HG03139 (cell line): ENCODE results near the gene HOXD8.

Experiments
- ATAC-seq: cut with Tn5 transposase; IDR thresholded peaks from one replicate; pipeline ENCODE4 v1.9.1; 2021; ENCODE audit not compliant: unreplicated experiment

The HOXD8 gene

DNA sequence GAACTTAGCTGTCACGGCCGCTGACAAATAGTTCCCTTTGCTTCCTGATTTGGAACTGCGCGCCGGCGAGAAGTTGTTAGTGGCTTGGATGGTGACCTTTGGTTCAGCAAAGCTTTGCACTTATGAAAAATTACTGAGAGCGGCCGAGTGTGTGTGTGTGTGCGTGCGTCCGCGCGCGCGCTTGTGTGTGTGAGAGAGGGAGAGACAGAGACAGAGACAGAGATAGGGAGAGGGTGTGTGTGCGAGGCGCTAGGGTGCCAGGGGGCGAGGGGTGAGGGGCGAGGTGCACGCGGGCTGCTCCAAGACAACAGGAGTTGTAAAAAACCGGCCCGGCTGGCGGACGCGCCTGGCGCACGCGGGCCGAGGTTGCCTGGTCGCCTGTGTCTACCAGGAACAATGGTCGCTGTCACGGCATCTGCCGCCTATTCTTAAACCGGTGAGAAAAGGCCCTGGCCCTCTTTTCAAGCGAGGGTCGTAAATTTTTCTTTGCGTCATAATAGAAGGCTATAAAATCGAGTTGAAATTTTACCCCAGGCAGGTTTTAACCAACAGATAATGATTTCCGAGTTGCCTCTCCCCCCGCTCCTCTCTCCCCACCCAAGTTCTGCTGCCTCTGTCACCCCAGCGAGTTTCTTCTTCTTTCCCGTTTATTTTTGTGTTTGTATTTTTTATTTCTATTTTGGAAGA is 28.1 kb downstream of the HOXD8 start:
- ATAC-seq, result no peak

DNA sequence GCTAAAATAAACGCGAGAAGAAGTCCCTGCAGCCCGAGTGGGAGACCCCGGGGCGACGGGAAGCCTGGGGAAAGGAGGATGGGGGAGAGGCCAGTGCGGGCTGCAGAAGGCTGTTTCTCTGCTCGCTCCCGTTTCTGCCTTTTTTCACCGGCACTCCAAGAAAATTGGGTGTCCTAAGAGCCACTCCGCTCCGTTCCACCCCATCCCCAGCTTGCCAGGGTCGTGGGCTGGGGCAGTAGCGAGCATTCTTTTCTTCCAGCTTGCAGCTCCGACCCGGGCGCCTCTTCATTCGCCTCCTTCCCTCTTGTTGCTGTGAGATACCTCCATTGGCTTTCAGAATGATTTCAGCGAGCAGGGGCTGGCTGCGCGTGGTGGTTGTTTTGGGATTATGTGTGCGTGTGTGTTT is 28.7 kb downstream of the HOXD8 start:
- ATAC-seq, result no peak

DNA sequence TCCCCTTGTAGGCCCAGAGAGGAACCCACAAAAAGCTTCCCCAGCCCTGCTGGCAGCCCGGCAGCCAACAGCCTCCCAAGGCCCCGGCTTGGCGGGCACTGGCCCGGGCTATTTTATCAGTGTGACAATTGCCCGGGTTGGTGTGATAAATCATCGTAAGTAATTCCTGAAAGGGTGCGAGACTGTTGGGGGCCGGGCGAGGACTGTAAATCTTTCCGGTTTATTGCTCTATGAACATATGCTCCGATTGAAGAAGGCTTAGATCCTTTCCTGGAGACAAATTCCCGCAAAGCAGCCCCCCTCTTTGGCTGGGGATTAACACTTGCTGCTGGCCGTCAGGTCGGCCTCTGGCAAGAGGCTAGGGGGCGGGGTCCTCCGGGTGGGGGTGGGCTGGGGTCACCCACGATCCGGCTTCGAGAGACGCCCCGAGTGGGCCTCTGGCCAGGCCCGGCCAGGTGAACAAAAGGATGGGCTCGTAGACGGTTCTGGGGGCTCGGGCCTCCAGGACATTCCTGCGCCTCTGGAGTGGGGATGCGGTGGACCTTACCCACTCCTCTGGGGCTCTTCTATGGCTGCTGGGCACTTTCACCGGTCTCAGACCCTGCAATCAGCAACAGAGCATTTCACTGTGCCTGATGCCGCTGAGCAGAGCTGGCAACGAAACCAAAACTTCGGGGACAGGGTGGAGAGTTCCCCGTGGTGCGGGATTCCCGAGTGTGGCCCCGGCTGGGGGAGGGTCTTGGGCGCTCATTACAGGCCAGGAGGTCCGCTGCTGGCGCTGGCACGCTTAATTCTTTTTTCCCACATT is 29.6 kb downstream of the HOXD8 start:
- no peak for ATAC-seq

DNA sequence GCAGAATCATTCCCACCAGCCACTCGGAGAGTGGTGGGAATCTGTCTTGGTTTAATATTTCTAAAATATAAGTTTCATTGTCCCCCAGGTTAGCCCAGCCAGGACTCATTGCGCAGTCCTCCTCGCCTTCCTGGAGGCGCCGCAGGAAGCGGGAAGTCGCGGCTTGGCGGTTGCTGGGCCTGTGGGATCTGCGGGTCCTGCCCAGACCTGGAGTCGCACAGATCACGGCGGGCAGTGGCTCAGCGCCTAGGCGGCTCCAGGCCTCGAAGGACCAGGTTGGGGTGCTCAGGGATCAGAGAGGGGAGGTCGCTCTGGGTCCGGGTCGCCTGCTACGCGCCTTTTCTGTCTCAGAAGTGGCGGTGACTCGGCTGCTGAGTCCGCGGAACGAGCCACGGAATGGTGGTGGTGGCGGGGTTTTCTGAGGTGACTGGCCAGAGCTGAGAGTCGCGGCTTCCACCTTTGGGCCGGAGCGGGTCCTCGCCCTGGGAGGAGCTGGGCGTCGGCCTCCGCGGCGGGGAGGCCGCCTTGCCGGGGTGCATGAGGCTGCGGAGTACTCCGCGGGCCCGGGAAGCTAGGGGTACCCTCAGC is 30.3 kb downstream of the HOXD8 start:
- no peak for ATAC-seq

DNA sequence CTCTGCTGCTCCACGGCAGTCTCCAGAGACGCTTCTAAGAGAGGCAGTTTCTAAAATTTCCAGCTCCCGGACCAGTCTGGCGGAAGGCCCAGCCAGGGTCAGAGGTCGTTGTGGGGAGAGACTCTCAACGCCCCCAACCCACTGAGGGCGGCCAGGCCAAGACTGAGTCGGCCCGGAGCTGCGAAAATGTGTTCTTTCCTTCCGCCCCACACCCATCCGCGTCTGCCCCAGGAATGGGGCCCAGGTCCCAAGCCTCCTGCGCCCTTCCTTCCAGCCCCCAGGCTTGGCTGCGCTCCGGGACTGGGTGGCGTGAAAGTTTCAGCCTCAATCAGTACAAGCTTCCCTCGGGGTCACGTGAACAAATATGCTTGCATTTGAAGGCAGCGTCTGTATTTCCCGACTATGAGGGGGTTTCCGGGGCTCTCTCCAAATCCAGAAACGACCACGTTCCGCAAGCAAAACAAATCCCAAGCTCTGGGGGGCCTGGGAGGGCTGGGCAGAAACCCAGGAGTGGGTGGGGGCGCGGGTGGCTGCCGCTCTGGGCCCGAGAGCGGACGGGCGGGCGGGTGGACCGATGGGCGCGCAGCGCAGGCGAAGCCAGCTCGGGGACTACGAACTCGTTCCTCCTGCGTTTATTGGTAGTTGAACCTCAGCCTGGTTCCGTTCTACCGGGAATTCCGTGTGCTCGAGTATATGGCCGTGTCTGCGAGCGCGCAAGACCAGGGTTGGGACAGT is 30.9 kb downstream of the HOXD8 start:
- ATAC-seq, result no peak

DNA sequence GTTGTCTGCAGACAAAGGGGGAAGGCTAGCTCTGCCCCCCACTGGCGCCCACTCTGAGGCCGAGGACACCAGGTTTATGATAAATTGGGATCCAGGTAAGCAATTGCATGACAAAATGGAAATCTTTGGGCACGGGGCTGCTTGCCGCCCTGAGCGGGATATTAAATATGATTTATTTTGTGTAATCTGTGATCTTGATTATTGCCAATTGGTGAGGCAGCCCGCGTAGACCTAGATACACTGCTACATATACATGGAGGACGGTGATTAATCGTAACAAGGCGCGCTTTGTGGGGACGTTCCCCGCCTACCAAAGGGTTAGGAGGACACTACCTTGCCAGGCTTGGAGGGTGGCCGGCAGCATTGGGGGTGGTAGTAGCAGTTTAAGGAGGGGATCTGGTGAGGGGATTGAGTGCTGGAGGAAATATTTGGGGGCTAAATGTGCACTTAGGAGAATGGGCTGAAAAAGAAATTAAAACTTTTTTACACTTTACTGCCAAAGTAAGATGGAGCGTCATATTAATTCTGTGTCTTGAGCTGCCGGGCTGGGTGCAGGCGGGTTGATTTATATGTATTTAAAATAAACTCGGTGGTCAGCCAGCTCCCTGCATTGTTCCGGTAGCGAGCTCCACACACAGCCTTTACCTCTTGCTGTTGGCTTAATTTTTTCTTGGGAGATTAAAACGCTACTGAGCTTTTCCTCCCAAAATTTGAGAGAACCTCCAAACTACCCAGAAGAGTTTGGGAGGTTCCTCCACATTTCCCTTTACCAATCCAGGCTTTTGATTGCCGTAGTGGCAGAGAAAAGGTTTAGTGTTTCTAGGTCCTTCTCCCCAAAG is 31.7 kb downstream of the HOXD8 start:
- no peak for ATAC-seq

DNA sequence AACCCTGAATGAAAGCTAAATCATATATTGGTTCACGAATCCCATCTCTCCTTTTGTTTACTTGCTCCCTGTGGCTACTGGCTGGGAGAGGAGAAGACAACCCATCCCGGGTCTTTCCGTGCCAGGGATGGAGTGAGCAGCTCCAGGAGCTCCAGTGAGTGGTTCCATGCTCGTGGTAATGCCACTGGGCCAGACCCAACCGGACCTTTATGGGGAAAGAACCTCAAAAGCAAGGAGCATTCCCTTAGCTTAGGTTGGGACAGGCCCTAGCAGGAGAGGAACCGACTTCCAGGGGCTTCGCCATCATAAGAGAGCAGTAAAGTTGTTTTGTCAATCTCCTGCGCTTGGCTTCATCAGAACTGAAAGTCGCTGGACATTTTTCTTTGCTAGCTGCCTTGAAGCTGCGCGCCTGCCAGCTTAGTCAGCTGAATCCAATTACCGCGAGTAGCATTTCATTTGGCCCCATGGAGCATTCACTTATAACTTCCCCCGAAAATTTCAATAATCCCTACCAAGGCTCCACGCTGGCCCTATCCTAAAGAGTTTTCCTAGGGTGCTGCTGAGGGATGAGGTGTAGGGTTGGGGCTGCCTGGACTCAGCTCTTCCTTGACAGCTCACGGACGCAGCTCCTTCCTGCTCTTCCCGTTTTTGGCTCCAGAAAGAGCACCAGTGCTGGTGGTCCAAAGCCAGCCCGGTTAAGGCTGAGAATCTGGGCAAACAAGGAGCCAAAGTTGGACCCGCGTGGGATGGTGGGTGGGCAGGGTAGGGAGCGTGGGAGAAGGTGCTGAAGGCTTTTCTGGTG is 32.5 kb downstream of the HOXD8 start:
- ATAC-seq, result no peak

DNA sequence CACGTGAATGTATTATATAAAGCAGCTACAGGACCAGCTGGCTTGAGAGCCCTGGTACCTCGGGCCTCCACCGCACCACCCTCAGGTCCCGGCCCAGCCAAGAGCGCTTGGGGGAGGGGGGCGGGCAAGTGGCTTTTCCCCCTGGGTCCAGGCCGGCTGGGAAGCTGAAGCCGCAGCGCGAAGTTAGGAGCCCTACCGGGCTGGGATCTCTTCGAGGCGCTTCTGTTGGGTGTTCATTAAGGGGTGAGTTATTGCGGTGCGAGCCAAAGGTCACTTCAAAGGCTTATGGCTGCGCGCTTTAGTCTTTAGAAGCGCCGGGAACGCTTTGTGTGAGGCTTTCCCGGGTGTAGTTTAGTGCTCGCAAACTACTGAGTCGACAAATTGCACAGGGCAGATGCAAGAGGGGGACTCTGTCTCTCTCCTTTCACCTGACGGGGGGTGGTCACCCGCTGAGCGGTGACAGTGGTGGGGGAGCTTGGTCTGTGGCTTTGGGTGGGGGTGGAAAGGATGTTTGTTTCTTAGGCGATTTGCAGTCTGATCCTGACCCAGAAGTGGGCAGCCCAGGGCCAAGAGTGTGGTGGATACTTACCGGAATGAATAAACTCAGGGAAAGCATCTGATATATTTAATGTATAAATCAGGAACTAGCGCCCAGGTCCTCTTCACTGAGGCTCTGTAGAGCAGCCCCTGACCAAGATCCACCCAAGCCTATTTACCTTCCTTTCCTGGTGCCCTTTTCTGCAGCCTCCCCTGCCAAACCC is 33.6 kb downstream of the HOXD8 start:
- ATAC-seq, result no peak

DNA sequence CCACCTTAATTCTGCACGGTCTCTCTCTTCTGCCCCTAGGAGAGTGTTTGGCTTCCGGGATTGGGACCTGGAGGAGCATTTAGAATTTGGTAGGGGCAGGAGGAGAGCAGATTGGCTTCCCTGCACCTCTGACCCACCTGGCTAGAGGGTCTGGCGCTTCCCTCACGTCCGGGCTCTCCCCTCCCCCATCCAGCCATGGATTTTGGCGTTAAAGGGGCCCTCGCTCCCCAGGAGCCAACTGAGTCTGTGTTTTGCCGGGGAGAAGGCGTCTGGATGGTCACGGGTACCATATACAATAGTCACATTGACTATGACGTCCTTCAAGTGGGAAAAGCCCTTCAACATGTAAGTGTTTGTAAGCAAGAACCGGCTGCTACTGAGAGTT is 34.2 kb downstream of the HOXD8 start:
- no peak for ATAC-seq

DNA sequence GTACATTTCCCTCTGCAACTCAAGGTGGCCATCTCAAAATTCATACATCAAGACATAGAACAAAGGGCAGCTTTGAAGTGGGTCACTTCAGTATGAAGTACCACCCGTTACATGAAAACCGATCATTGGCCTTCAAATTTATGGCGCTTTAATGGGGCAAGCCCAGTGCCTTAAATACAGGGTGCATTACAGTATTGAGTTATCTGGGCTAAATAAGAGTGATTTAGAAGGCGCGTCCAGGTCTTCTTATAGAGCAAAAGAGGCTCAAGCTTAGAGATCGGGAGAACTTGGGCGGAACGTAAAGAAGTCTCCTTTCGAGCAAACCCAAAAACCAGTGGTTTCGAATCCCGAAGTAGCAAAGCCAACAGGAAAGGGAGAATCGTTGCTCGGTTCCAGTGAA is 34.7 kb downstream of the HOXD8 start:
- ATAC-seq, result no peak

DNA sequence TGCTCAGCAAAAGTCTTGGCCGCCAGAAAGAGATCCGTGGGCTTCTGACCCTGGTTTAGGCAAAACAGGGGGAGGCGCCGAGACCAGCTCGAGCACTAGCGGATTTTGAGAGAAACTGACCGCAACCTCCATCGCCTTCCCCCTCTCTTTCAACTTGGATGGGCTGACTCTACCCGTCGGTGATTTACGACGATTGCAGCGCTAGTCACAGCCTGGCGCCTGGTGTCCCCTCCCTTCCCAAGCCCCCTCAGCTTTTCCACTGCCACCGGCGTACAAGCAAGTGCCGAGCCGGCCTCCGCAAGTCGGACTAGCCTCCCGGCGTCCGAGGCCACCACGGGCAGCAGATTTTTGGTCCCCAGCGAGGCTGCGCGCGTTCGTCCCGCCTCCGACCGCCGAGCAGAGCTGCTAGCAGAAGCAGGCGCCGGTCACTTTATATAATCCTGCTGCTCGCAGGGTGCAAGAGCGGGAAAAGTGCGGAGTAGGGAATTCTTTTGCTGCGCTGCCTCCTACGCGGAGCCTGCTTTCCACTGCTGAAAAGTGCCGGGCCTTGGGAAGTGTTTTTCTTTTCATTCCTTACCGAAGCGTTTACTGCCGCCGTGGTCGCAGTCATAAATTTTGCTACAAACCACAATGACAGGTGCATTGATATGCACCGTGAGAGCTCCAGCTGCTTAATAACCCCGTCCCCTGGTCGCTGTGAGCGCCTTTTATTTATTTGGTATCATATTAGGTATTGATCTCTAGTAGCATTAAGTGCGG is 35.3 kb downstream of the HOXD8 start:
- ATAC-seq, result no peak

DNA sequence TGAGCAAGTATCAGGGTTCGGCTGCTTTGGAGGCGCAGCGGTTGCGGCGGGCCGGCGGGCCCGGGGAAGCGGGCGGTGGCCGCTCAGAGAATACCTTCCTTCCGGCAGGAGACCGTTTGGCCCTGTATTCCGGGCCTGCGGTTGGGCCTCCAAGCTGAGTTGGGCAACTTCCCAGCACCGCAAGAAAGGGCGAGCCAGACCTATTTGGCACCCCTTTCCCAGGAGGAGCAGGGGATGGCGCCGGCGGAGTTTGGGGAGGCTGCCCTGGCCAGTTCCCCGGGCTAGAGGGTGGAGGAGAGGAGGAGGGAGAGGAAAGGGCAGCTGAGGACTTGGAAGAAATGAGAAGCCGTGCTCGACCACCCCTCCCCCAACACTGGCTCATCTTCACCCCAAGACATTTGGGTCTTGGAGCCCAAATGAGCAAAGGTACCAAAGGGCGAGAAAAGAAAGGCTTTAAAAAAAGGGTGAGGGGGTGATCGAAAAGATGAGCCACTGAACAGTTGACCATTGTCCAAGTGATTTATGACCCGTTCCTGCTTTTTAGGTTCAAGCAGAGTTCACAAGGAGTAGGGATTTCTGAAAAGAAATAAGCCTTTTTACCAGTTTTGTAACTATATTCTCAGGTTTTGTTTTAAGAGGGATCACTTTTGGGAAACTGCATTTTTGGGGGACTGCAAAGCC is 36.0 kb downstream of the HOXD8 start:
- no peak for ATAC-seq

DNA sequence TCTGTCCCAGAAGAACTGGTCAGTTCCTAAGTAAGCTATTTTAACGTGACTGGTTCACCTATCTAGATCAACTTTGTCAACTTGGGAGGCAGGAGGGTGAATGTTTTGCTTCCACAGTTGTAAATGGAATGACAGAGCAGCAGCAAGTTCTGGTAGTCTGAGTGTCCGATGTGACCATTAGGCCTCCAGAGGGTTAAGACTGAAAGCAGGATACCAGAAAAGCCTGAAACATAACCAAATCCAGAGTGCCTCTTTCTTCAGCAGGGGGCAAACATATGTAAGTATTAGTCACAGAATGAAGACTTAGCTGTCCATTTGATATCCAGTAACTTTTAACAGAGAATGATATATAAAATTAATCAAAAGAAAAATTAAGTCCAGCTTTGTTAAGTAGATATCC is 36.8 kb downstream of the HOXD8 start:
- no peak for ATAC-seq

DNA sequence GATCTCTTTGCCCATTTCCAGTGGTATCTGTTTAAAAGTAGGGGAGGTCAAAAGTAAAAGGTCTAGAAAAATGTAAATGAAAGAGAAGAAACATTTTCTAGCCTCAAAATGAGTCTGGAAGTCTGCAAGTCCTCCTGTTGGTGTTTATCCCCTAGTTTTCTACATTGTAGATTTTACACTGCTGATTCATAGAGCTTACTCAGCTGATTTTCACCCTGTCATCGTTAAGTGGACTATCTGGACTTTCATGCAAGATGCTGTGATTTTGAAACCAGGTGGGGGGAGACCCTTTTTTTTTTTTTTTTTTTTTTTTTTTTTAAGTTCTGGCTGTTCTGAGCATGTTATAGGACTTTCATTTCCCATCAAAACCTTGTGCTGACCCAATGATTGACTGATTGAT is 37.9 kb downstream of the HOXD8 start:
- no peak for ATAC-seq

DNA sequence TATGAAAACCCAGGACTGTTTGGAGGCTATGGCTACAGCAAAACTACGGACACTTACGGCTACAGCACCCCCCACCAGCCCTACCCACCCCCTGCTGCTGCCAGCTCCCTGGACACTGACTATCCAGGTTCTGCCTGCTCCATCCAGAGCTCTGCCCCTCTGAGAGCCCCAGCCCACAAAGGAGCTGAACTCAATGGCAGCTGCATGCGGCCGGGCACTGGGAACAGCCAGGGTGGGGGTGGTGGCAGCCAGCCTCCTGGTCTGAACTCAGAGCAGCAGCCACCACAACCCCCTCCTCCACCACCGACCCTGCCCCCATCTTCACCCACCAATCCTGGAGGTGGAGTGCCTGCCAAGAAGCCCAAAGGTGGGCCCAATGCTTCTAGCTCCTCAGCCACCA is 39.7 kb downstream of the HOXD8 start:
- ATAC-seq, result no peak

DNA sequence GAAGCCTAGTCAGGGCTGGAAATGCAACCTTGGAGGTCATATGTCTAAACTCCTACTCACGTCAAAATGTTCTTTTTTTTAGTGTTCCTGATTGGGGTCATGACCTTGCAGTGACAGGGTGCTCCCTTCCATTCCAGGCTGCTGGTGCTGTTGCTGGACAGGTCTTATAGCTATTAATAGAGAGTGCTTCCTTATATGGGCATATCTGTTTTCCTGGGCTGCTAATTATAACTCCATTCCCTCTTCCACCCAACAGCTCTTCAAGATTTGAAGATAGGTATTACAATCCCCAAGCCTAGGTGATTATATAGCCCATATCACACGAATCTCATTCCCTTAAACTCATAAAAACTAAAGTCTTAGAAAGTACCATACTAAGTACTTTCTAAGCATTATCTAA is 40.2 kb downstream of the HOXD8 start:
- no peak for ATAC-seq

DNA sequence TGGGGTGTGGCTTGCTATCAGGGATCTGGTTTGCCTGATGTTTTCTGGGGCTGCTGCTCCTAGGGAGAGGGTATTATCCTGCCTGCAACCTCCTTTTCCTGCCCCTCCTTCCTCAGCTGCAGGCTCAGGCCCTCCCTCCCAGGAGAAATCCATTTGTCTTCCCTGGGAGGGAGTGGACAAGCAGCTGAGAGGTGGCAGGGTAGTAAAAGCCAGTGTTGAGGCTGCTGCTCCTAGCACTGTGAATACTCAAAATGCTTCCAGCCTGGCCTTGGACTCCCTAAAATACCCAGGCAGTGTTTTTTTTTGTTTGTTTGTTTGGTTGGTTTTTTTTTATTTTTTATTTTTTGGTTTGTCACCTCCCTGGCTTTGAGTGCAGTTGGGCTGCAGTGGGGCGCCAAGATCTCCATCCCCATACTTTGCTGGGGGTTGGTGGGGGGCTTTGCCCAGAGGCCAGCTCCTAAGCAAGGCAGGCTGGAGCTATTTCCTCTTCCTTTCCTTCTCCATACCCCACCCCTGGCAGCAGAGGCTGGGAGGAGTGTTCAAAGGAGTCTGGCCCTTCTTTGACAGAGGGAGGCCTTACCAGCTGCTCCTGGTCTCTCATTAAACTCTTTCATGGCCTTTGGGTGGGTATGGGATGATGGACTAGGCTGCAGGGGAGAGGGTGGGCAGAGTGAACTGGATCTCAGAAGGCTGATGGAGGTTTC is 41.2 kb downstream of the HOXD8 start:
- no peak for ATAC-seq
